Dermis microvascular lymphatic vessel endothelial cell (primary cell): Measurements from ENCODE around the gene PACSIN1. TPM values are rescaled to one million over a fixed set of nuclear protein-coding genes. Genes with fewer than 3 reads are reported as not detected.
"Not testable (repeated sequence)": the region's sequence is repeated elsewhere in the genome, so short reads cannot be mapped to it uniquely, and the experiment has no call there.

Experiments
- DNase-seq, 2 donors: peaks; one replicate each; pipeline versions ENCODE4 v3.0.0 to v3.0.0-alpha.2; 2010; ENCODE audit warnings: low read depth in 2 of 2
- total RNA-seq: library from RNA; depleted of rRNA; stranded (reverse); fragments of >200 nt; gene quantifications from 2 replicates; pipeline ENCODE4 v1.2.1, GENCODE V29; 2014

Gene PACSIN1
- total RNA-seq, 1 donor from 2014 or later, result not detected

DNA sequence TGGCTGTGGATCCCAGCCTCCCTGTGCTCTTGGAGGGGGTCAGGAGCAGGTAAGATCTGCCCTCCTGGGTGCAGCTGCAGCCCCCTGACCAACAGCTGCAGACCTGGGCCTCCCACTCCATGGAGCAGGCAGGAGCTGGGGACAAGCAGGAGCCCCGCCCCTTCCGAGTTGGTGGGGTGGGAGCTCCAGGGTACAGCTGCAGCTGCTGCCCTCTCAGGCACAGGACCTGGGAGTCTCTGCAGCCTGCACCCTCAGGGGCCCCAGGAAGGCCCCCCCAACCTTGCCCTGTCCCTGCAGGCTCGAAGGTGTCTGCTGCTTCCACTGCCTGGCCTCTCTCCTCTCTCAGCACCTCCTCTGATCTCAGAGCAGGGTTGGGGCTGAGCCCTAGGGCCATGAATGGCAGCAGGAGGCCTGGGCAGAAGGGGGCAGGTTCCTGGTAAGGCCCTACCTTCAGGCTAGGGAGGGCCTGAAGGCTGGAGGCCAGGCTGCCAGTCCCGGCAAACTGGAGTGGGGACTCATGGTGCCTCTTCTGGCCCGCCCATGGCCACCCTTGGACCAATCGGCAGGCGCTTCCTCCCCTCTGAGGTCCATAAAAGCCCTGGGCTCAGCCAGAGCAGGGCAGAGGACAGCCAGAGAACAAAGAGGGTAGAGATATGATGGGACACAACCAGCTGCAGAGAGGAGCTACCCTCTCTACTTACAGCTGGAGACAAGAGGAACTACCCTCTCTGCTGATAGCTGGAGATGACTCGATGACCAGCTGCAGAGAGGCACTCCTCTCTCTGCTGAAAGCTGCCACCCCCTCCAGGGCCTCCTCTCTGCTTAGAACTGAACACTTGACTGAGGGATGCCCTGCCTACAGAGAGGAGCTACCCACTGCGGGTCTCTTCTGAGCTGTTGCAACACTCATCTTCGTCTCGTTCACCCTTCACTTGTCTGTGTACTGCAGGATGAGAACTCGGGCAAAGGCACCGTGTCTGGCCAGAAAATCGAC is 7.8 kb upstream of the PACSIN1 start:
- no peak for DNase-seq

DNA sequence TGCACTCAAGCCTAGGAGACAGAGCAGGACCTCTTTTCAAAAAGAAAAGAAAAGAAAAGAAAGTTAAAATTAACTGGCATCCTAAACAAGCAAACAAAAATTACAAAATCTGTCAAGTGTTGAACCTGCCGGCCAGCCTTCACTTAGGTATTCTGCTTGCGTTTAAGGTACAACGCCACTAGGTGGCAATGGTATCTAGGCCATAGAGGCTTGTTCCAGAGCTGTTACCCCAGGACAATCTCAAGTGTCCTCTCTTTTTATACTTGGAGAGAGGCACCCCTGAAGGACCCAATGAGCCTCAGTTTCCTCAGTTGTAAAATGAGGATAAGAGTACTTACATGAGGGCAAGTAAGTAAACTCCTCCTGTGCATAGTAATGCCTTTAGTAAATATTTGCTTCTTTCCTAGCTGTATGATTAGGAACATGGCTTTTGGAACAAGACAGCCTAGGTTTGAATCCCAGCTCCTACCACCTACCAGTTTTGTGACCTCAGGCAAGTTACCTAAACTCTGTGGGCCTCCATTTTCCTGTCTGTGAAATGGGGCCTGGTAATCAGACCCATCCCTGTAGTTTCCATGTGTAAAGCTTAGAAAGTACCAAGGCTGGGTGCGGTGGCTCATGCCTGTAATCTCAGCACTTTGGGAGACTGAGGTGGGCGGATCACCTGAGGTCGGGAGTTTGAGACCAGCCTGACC is 5.8 kb upstream of the PACSIN1 start:
- DNase-seq, result peak; percentile 40 to 68

DNA sequence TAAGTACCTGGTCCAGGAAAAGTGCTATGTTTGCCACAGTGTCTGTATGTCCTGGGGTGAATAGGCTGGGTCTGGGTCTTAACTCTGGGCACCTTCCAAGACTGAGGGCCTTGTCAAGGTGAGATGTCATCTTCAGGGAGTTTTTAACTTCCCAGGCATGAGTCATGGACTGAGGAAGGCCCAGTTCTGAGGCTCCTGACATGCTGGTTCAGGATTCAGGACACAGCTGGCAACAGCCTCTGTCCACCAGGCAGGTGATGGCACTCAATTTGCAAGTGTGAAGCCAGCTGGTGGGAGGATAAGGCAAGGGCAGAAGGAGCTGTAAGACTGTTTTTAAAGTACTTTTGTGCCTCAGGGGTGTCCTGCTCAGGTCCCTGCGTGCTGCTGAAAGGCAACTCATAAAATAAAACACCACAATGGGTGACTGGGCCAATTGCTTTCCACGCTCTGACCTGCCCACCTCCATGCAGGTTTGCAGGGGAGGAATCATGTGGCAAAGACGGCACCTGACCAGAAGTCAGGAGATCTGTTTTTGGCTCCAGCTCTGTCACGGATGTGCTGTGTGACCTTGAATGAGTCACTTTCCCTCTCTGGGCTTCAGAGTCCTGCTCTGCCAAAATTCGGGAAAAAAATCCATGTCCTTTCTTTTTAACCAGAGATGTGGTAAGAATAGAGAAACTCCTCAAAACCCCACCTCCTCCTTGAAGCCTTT is 4.9 kb upstream of the PACSIN1 start:
- peak; percentile 50 to 58 for DNase-seq

DNA sequence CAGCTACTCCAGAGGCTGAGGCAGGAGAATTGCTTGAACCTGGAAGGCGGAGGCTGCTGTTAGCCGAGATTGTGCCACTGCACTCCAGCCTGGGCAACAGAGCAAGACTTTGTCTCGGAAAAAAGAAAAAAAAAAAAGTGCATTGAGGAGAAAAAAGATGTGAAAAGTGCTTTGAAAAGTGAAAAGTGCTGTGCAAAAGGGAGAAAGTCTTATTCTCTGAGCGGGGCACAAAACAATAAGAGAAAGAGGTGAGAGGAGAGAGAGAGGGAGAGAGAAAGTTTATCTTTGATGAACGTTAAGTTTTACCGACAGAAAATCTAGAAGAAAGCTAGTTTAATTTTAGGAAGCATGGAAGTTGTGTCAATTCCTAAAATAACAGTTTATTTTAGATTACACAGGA is 3.9 kb upstream of the PACSIN1 start:
- no peak for DNase-seq

DNA sequence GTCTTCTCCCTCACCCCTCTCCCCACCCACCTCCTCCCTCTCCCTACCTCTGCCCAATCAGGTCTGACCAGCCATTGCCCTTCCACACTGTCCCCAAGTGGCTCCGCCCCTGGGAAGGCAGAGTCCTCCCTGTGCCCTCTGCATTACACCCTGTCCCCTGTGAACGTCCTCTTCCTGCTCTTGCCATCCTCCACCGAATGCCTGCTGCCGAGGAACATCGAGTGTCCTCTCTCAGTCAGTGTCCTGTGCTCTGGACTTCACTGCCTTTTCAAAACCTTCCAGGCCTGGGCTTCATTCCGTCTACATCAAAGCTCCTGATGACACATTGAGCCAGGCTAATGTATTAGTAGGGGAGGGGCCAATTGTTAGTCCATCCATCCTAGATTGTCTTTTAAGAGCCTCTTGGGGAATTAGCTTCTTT is 3.3 kb upstream of the PACSIN1 start:
- DNase-seq, result no peak

DNA sequence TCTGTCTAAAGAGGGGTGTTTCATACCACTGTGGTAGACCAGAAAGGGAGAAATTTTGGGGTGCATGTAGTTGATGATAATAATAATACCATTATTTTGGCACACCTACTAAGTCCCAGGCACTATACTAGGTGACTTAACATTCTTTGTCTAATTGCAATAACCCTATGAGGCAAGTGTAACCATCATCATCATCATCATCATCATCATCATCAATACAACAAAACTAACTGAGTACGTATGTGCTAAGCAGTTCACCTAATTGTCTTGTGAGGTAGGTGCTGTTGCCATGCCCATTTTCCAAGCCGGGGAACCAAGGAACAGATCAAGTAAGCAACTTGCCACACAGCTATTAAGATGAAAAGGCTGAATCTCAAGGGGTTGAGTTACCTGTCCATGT is 2.6 kb upstream of the PACSIN1 start:
- no peak for DNase-seq

DNA sequence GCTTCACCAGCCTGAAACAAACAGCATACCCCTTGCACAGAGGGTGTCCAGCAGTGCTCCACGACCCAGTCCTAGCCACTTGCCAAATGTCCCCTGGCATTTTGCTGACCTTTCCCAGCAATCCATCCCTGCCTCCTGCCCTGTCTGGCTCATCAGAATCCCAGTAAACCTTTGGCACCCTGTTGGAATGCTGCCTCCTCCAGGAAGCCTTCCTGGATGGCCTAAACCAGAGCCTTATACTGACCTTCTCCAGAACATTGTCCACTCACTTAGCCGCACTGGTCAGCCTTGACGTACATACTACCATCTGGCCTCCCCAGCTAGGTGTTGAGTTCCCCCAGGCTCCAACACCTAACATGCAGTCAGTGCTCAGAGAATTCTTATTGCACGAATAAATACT is 2.0 kb upstream of the PACSIN1 start:
- no peak for DNase-seq

DNA sequence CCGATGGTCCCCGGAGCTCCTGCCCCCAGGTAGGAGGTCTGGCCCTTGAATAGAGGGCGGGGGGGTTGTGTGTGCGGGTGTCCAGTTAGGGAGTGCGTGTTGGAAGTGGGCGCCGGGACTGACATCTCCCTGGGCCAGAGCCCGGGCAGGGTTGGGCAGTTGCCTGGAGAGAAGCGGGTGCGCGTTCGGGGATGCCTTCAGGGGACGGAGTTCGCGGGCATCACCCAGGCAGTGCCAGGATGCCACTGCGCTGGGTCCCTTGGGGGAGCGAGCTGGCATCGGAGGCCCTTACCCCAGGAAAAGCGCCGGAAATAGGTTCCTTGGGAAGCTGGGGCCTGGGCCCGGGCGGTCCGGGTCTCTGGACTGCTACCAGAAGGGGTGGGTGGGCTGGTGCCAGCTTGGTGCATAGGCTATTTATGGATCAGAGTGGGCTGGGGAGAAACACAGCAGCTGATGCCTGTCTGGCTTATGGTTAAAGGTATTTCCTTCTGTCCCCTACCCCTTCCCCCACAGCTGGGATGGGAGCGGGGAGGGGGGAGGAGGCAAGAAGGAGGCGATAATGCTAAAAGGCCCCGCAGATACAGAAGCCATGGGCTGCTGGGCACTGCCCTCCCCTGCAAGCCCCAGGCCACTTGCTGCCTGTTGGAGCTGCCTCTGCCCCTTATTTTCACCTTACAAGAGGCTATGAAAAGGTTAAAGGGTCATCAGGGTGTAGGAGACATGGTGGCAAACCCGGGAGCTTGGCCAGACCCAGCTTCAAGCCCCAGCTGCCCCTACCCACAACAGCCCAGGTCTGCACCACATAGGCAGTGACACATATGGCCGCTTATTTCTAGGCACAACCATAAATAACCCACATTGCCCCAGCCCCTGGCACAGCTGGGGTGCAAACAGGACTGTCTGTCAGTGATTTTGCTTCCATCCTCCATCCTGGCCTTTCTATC is 638 bp downstream of the PACSIN1 start:
- no peak for DNase-seq

DNA sequence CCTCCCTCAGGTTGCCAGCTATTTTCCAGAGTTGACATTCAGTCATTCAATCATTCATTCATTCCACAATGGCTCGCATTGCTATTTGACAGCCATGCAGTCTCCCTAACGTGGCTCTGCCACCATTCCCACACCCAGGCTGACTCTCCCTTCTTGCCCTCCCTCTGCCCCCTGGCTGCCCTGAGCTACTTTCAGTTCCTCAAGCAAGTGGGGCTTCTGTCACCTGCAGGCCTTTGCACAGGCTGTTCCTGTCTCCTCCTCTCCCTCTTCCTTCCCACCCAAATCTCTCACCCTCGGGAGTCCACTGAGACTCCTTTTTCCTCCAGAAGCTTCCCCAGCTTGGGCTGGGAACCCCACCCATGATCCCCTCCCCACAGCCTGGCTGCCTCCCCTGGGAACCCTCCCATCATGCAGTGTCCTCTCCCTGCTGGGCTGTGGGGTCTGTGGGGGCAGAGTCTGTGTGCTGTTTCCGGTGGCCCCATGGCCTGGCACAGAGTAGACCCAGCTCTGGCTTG is 2.6 kb downstream of the PACSIN1 start:
- DNase-seq, result no peak

DNA sequence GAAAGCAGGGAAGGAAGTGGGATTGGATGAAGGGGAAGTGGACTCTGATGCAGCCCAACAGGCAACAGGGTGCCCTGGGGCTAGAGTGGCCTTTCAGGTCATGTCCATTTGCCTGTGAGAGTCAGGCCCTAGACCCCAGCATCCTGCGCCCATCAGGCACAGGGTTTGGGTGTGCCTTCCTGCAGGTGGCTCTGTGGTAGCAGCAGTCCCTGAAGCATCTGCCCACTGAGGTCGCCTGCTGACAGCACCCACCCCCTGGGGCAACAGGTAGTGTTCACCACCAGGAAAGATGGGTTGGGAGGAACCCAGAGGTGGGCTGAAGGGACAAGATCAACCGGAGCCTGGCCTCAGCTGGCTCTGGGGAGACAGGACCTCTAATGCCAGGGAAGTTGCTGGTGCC is 3.6 kb downstream of the PACSIN1 start:
- DNase-seq, result no peak

DNA sequence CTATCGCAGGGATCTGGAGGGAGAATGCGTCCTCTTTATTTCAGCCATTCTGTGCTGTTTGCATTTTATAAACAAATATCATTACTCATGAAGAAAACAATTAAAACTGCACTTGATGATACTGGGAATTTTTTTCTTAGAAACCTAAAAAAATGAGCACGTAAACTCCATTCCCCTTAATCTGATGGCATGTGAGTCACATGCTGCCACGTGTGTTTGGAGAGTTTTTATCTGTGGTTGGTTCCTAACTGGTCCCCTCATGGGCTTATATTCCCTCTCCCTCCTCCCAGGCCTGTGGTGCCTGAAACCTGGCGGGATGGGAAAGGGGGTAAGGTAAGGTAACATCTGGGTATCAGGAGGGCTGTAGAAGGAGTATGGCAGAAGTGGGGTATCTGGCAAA is 6.5 kb downstream of the PACSIN1 start:
- DNase-seq, result no peak

DNA sequence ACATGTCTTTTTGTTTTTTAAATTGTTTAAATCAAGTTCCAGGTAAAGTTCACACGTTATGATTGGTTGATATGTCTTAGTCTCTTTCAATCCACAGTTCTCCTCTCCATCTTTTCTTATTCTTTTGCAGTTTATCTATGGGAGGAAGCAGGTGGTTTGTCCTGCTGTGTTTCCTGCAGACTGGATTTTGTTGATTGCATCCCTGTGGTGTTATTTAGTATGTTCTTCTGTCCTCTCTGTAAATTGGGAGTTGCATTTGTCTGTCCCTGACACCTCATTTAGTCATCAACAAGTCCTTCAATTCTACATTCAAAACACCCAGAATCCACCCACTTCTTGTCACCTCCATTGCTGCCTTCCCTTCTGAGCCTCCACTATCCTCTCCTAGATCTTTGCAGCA is 8.1 kb downstream of the PACSIN1 start:
- DNase-seq, result no peak

DNA sequence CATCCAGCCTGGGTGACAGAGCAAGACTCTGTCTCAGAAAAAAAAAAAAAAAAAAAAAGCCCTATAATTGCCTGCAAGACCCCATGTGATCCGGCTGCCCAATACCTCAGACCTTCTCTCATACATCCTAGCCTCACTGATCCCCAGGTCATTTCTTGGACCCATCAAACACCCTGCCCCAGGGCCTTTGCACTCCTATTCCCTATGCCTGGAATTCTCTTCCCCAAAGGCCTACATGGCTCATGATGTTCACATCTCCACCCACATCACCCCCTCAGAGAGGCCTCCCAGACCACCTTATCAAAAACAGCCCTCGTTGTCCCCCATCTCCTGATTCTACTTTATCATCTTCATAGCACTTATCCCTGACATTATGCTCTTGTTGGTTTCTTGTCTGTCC is 8.9 kb downstream of the PACSIN1 start:
- no peak for DNase-seq

DNA sequence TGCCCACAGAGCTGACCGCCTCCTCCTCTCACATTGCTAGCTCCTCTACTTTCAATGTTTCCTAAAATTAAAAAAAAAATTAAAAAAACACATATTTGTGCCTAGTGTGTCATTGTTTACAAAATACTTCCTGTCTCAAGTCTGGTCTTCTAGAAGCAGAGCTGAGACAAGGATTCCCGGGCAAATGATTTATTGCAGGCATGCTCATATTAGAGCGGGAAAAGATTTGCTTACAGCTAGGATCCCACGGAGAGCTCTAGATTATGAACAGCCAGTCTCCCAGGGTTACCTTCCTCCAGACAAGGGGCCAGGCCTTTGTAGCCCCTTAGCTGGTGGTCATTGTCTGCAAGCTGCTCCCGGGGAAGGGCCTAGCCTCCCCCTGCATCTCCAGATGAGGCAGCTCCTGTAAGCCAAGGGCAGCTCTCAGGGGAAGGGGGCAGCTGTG is 9.4 kb downstream of the PACSIN1 start:
- DNase-seq, result no peak

DNA sequence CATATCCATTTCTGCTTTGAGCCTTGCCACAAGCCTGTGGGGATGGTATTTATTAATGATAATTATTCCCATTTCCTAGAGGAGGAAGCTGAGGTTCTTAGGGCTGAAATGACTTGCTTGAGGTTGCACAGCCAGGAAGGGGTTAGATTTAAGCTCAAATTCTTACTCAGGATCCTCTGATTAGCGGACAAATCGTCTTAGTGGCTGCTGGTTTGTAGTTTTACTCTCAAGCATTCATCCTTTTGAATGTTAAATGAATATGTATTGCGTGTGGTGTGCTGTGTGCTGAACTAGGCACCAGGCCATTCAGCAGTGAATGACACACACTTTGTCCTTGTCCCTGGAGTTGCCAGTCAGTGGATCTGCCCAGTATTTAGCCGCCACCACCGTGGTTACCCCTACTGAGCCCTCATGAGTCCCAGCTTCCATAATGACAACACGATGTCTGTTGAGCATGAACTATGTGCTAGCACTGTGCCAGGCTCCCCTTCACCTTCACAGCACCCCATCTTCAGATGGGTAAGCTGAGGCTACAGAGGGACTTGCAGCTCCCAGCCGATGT is 10.0 kb downstream of the PACSIN1 start:
- no peak for DNase-seq

DNA sequence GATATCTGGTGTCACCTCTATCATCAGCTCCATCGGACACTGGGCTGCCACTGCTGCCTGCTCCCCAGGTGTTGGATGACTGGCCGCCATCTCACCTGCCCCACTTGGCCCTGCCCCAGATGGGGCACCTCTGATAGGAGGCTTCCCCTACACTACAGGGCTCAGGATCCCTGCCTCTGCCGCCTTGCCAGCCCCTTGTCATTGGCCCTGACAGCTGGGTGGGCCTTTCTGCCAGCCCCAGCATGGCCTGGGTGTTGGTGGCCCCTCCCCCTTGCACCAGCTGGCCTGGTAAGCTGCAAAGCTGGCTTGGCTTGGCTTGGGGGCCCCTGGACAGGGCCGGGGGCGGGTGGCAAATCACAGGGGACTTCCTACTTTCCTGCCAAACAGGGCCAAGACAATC is 10.6 kb downstream of the PACSIN1 start:
- DNase-seq, result no peak

DNA sequence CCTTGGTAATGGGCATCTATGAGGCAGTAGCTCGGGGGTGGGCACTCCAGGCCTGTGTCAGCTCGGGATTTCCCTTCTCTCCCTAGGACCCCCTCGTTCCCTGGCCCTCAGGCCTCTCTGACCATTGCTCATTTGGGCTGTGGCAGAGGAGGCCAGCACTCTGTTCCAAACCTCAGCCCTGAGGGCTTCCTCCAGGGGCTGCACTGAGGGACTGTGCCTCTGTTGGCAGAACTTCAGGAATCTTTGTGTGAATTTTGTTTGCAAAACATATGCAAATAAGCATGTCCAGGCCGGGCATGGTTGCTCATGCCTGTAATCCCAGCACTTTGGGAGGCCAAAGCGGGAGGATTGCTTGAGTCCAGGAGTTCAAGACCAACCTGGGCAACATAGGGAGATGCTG is 11.0 kb downstream of the PACSIN1 start:
- DNase-seq, result no peak

DNA sequence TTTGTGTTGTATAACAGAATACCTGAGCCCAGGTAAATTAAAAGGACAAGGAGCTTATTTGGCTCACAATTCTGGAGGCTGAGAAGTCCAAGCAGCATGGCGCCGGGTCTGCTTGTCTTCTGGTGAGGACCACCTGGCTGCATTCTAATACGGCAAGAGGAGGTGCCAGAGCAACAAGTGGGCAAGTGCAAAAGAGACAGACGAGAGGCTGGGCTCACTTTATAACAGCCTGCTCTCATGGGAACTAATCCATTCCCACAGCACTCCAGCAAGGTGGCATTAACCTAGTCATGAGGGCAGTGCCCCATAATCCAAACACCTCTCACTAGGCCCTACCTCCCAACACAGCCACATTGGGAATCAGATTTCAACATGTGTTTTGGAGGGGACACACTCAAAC is 12.9 kb downstream of the PACSIN1 start:
- no peak for DNase-seq

DNA sequence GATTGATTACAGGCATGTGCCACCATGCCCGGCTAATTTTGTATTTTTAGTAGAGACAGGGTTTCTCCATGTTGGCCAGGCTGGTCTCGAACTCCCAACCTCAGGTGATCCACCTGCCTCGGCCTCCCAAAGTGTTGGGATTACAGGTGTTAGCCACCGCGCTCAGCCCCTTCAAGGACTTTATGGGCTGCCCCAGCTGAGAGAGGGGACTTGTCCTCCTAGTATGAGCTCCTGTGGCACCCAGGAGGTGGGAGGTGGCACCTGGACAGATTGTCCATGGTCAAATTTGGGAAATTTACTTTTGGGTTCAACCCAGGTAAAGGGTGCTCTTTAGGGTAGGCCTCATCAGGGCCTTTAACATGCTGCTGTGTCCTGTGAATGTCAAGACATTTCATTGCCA is 17.9 kb downstream of the PACSIN1 start:
- DNase-seq, result not testable (repeated sequence)

DNA sequence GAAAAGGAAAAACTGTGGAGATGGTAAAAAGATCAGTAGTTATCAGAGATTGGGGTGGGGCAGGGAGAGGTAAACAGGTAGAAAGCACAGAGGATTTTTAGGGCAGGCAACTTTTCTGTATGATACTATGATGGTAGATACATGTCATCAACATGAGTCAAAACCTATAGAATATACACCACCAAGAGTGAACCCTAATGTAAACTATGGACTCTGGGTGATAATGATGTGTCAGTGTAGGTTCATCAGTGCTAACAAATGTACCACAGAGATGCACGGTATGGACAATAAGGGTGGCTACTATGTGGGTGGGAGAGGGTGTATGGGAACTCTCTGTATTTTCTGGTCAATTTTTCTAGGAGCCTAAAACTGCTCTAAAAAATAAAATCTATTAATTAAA is 18.5 kb downstream of the PACSIN1 start:
- DNase-seq, result no peak
